Stimulated activated naive B cell treated with anti-CD40 and anti-IgM and Interleukin-4, amounts not matched to agents 10 μg/mL and 1 μg/mL and 100 μg/mL, for 72 hours (primary cell): ENCODE data around the gene OLIG1.

Experiments
- ATAC-seq, 2 donors: fragments of 150-1000 bp; cut with Tn5 transposase; replicated peaks; 2 replicates each; pipeline ENCODE4 v1.10.0; 2021; ENCODE audit warnings: moderate library complexity in 1 of 2
- DNase-seq: peaks from one replicate; pipeline ENCODE4 v3.0.0; 2021
- H3K27ac Mint-ChIP-seq: one replicate; pipeline ENCODE4 v1.8.0; 2022; ENCODE audit warnings: mild to moderate bottlenecking, mixed read lengths
- H3K27me3 Mint-ChIP-seq, 2 donors: one replicate each; pipeline ENCODE4 v1.8.0; 2022; ENCODE audit warnings: mixed read lengths in 2 of 2
- H3K36me3 Mint-ChIP-seq, 2 donors: one replicate each; pipeline ENCODE4 v1.8.0; 2022; ENCODE audit warnings: mixed read lengths in 2 of 2, mild to moderate bottlenecking in 1 of 2
- H3K4me1 Mint-ChIP-seq, 2 donors: one replicate each; pipeline ENCODE4 v1.8.0; 2022; ENCODE audit warnings: mixed read lengths in 2 of 2, mild to moderate bottlenecking in 1 of 2
- H3K4me3 Mint-ChIP-seq, 2 donors: one replicate each; pipeline ENCODE4 v1.8.0; 2022; ENCODE audit warnings: mild to moderate bottlenecking in 2 of 2, mixed read lengths in 2 of 2, moderate library complexity in 1 of 2
- H3K9me3 Mint-ChIP-seq, 2 donors: one replicate each; pipeline ENCODE4 v1.8.0; 2022; ENCODE audit warnings: mixed read lengths in 2 of 2, mild to moderate bottlenecking in 1 of 2

Gene OLIG1

DNA sequence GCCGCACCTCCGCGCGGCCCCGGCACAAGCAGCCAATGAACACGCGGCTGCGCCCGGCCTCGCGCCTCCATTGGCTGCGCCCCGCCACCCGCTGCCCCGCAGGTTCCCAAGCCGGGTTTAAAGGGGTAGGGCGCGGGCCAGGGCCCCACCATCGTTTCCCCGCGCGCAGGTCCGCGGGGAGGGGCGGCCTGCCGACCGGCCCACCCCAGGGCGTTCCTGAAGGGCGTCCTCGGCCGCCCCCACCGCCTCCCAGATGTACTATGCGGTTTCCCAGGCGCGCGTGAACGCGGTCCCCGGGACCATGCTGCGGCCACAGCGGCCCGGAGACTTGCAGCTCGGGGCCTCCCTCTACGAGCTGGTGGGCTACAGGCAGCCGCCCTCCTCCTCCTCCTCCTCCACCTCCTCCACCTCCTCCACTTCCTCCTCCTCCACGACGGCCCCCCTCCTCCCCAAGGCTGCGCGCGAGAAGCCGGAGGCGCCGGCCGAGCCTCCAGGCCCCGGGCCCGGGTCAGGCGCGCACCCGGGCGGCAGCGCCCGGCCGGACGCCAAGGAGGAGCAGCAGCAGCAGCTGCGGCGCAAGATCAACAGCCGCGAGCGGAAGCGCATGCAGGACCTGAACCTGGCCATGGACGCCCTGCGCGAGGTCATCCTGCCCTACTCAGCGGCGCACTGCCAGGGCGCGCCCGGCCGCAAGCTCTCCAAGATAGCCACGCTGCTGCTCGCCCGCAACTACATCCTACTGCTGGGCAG lies at the start of gene OLIG1:
Gene OLIG1 (plus strand): TSS at position 148 of the 750 bp plus-strand sequence. CDS start 106 bp downstream, at position 254.
- Mint-ChIP-seq H3K9me3 (no peaks in the 10 kb centered on the region), H3K36me3 (peaks cover 0 to 3% of the 10 kb centered on the region in 2 donors), H3K27me3 (peaks cover 64 to 75% of the 10 kb centered on the region in 2 donors), H3K4me1 (peaks cover 7 to 23% of the 10 kb centered on the region in 2 donors), H3K4me3 (peak within 1 kb of the TSS; percentile 73 to 78), H3K27ac (no peak within 1 kb of the TSS)
- no peak for DNase-seq
- peak; percentile 35 to 54 for ATAC-seq

DNA sequence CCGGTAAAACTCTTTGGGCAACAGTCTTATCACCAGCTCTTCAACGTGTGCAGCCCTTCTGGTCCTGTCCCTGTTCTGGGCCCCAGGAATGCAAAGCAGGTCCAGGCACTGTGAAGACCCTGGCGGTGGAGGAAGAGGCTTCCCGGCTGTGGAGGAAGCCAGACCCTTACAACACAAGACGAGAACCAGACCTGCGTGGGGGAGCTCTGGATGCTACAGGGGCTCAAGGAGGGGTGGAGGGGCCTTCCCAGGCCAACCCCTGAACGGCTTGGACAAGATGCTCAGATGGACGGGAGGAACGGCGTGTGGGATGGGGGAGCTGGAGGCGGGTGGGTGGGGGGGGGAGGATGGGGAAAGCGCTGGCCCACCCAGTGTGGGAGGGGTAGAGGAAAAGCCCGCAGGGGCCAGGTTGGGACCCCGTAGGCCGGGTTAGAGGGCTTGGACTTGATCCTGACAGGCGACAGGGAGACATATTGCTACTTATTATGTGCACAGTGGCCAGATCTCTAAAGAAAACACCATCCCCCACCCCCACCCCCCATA lies 49.3 kb upstream of the OLIG1 start:
- ATAC-seq (no peak), DNase-seq (no peak)
- Mint-ChIP-seq H3K4me1 (peaks cover 24 to 39% of the 10 kb centered on the region in 2 donors), H3K27ac (peak overlapping the region; percentile 66), H3K4me3 (peak overlapping the region; percentile 18 to 21), H3K9me3 (peaks cover 0 to 1% of the 10 kb centered on the region in 2 donors), H3K27me3 (peaks cover 73 to 84% of the 10 kb centered on the region in 2 donors), H3K36me3 (peaks cover 0 to 3% of the 10 kb centered on the region in 2 donors)

DNA sequence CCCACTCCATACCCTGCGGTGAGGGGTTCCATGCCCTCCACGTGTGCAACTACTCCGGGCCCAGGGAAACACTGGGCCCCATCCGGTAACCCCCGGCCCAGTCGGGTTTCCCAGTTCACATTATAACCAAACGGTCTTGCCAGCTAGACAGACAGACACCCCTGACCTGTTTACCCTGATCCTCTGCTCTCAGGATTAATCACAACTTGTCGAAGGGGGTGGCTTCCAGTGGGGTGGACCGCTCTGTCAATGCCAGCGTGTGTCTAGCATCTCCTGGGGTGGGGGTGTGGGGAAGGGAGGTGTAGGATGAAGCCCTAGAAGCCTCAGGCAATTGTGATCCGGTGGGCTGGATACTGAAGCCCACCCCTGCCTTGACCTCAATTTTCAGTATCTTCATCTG lies 48.8 kb upstream of the OLIG1 start:
- DNase-seq (no peak), ATAC-seq (no peak)
- Mint-ChIP-seq H3K27me3 (peaks cover 77 to 89% of the 10 kb centered on the region in 2 donors), H3K4me3 (no peak overlapping the region), H3K27ac (no peak overlapping the region), H3K4me1 (peaks cover 28 to 45% of the 10 kb centered on the region in 2 donors), H3K36me3 (peaks cover 4 to 5% of the 10 kb centered on the region in 2 donors), H3K9me3 (peaks cover 0 to 3% of the 10 kb centered on the region in 2 donors)

DNA sequence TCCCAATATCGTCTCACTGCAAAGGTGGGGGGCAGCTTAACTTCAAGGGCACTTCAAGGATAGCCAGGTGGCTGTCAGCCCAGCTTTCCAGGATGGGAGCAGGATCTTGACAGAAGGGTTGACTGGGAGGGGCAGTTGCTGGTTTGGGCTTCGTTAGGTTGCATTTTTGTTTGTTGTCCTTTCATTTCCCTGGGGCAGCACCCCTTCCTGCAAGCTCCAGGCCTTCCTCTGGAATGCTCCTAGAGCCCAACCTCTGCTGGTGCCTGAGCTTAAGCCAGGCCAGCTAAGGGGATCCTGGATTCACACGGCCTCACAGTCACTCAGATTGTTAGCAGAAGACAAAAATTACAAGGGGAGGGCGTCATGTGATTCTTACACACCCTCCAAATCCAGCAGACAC lies 48.3 kb upstream of the OLIG1 start:
- Mint-ChIP-seq H3K4me1 (peaks cover 32 to 50% of the 10 kb centered on the region in 2 donors), H3K9me3 (peaks cover 0 to 3% of the 10 kb centered on the region in 2 donors), H3K27me3 (peaks cover 77 to 89% of the 10 kb centered on the region in 2 donors), H3K27ac (no peak overlapping the region), H3K4me3 (no peak overlapping the region), H3K36me3 (peaks cover 6% of the 10 kb centered on the region in 2 donors)
- ATAC-seq (no peak), DNase-seq (no peak)

- ATAC-seq (no peak), DNase-seq (no peak)
- peaks cover 79 to 90% of the 10 kb centered on the region in 2 donors for H3K27me3 Mint-ChIP-seq
- peaks cover 6 to 8% of the 10 kb centered on the region in 2 donors for H3K36me3 Mint-ChIP-seq
- peak overlapping the region; percentile 55 to 75 for H3K4me3 Mint-ChIP-seq
- peaks cover 0 to 3% of the 10 kb centered on the region in 2 donors for H3K9me3 Mint-ChIP-seq
- peak overlapping the region; percentile 95 for H3K27ac Mint-ChIP-seq
- H3K4me1 Mint-ChIP-seq: peaks cover 34 to 56% of the 10 kb centered on the region in 2 donors
Observed at GRCh38 chr21:33022489-33022827, 47.5 kb upstream of the OLIG1 start.

DNA sequence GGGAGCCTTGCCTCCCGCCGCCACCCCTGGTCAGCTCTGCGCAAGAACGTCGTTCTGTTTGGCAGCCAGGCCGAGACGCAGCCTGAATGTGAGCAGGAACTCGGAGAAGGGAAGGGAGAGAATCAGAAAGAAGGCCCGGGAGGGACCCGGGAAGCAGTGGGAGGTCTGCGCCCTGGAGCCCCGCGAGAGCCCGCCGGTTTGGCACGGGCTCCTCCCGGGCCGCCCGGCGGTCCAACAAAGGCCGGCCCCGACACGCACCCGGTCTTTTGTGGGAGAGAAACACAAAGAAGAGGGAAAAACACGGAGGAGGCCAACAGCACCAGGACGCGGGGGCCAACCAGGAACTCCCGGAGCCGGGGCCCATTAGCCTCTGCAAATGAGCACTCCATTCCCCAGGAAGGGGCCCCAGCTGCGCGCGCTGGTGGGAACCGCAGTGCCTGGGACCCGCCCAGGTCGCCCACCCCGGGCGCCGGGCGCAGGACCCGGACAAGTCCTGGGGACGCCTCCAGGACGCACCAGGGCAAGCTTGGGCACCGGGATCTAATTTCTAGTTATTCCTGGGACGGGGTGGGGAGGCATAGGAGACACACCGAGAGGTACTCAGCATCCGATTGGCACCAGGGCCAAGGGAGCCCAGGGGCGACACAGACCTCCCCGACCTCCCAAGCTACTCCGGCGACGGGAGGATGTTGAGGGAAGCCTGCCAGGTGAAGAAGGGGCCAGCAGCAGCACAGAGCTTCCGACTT lies 46.9 kb upstream of the OLIG1 start:
- peaks cover 34 to 57% of the 10 kb centered on the region in 2 donors for H3K4me1 Mint-ChIP-seq
- DNase-seq (no peak), ATAC-seq (no peak)
- peak overlapping the region; percentile 55 to 75 for H3K4me3 Mint-ChIP-seq
- H3K27ac Mint-ChIP-seq: peak overlapping the region; percentile 95
- peaks cover 6 to 8% of the 10 kb centered on the region in 2 donors for H3K36me3 Mint-ChIP-seq
- peaks cover 0 to 3% of the 10 kb centered on the region in 2 donors for H3K9me3 Mint-ChIP-seq
- peaks cover 76 to 86% of the 10 kb centered on the region in 2 donors for H3K27me3 Mint-ChIP-seq

- peaks cover 73 to 86% of the 10 kb centered on the region in 2 donors for H3K27me3 Mint-ChIP-seq
- DNase-seq (no peak), ATAC-seq (no peak)
- peaks cover 0 to 3% of the 10 kb centered on the region in 2 donors for H3K9me3 Mint-ChIP-seq
- H3K36me3 Mint-ChIP-seq: peaks cover 7 to 8% of the 10 kb centered on the region in 2 donors
- H3K27ac Mint-ChIP-seq: peak overlapping the region; percentile 90
- H3K4me3 Mint-ChIP-seq: peak overlapping the region; percentile 53 to 70
- peaks cover 36 to 60% of the 10 kb centered on the region in 2 donors for H3K4me1 Mint-ChIP-seq
Observed at GRCh38 chr21:33023574-33024200, 46.3 kb upstream of the OLIG1 start.

DNA sequence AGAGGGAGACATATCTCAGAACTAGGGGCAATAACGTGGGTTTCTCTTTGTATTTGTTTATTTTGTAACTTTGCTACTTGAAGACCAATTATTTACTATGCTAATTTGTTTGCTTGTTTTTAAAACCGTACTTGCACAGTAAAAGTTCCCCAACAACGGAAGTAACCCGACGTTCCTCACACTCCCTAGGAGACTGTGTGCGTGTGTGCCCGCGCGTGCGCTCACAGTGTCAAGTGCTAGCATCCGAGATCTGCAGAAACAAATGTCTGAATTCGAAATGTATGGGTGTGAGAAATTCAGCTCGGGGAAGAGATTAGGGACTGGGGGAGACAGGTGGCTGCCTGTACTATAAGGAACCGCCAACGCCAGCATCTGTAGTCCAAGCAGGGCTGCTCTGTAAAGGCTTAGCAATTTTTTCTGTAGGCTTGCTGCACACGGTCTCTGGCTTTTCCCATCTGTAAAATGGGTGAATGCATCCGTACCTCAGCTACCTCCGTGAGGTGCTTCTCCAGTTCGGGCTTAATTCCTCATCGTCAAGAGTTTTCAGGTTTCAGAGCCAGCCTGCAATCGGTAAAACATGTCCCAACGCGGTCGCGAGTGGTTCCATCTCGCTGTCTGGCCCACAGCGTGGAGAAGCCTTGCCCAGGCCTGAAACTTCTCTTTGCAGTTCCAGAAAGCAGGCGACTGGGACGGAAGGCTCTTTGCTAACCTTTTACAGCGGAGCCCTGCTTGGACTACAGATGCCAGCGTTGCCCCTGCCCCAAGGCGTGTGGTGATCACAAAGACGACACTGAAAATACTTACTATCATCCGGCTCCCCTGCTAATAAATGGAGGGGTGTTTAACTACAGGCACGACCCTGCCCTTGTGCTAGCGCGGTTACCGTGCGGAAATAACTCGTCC lies 45.5 kb upstream of the OLIG1 start:
- no peak for ATAC-seq
- peak overlapping the region; percentile 90 for H3K27ac Mint-ChIP-seq
- peaks cover 32 to 56% of the 10 kb centered on the region in 2 donors for H3K4me1 Mint-ChIP-seq
- no peak for DNase-seq
- peaks cover 0 to 3% of the 10 kb centered on the region in 2 donors for H3K9me3 Mint-ChIP-seq
- peak overlapping the region; percentile 1 to 70 for H3K4me3 Mint-ChIP-seq
- H3K27me3 Mint-ChIP-seq: peaks cover 70 to 86% of the 10 kb centered on the region in 2 donors
- H3K36me3 Mint-ChIP-seq: peaks cover 7 to 8% of the 10 kb centered on the region in 2 donors

GRCh38 chr21:33025106-33025488 lies 44.8 kb upstream of the OLIG1 start:
- H3K27ac Mint-ChIP-seq: no peak overlapping the region
- H3K4me1 Mint-ChIP-seq: peaks cover 33 to 58% of the 10 kb centered on the region in 2 donors
- peaks cover 73 to 87% of the 10 kb centered on the region in 2 donors for H3K27me3 Mint-ChIP-seq
- H3K9me3 Mint-ChIP-seq: peaks cover 0 to 3% of the 10 kb centered on the region in 2 donors
- peaks cover 7 to 8% of the 10 kb centered on the region in 2 donors for H3K36me3 Mint-ChIP-seq
- no peak overlapping the region for H3K4me3 Mint-ChIP-seq
- DNase-seq: no peak
- ATAC-seq: no peak

- ATAC-seq: no peak
- H3K27ac Mint-ChIP-seq: peak within 1 kb of the TSS; percentile 90
Observed at GRCh38 chr21:33025489-33026442, 44.2 kb upstream of the OLIG1 start, which contains the start of gene OLIG2. OLIG2 (plus strand) TSS chr21:33025935; CDS start chr21:33026863, 928 bp downstream.

DNA sequence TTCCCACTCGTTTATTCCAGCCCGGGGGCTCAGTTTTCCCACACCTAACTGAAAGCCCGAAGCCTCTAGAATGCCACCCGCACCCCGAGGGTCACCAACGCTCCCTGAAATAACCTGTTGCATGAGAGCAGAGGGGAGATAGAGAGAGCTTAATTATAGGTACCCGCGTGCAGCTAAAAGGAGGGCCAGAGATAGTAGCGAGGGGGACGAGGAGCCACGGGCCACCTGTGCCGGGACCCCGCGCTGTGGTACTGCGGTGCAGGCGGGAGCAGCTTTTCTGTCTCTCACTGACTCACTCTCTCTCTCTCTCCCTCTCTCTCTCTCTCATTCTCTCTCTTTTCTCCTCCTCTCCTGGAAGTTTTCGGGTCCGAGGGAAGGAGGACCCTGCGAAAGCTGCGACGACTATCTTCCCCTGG lies 43.5 kb upstream of the OLIG1 start:
- peak overlapping the region; percentile 59 to 61 for H3K4me3 Mint-ChIP-seq

More at GRCh38 chr21:33025489-33026442, 44.2 kb upstream of the OLIG1 start, which contains the start of gene OLIG2:
- no peak for DNase-seq
- Mint-ChIP-seq H3K4me1 (peaks cover 29 to 54% of the 10 kb centered on the region in 2 donors), H3K27me3 (peaks cover 73 to 87% of the 10 kb centered on the region in 2 donors), H3K9me3 (peaks cover 0 to 3% of the 10 kb centered on the region in 2 donors), H3K4me3 (peak within 1 kb of the TSS; percentile 61 to 70), H3K36me3 (peaks cover 7 to 8% of the 10 kb centered on the region in 2 donors)

GRCh38 chr21:33026878-33027400 lies 43.0 kb upstream of the OLIG1 start:
- H3K4me1 Mint-ChIP-seq: peaks cover 29 to 54% of the 10 kb centered on the region in 2 donors
- H3K27ac Mint-ChIP-seq: peak overlapping the region; percentile 90
- H3K27me3 Mint-ChIP-seq: peaks cover 73 to 87% of the 10 kb centered on the region in 2 donors
- H3K36me3 Mint-ChIP-seq: peaks cover 7 to 8% of the 10 kb centered on the region in 2 donors
- peaks cover 0 to 3% of the 10 kb centered on the region in 2 donors for H3K9me3 Mint-ChIP-seq
- DNase-seq: no peak
- H3K4me3 Mint-ChIP-seq: peak overlapping the region; percentile 59 to 61
- no peak for ATAC-seq

More for the DNA sequence above, 43.5 kb upstream of the OLIG1 start:
- peaks cover 0 to 3% of the 10 kb centered on the region in 2 donors for H3K9me3 Mint-ChIP-seq
- DNase-seq: no peak
- H3K27ac Mint-ChIP-seq: peak overlapping the region; percentile 90
- peaks cover 7 to 8% of the 10 kb centered on the region in 2 donors for H3K36me3 Mint-ChIP-seq
- H3K4me1 Mint-ChIP-seq: peaks cover 29 to 54% of the 10 kb centered on the region in 2 donors
- ATAC-seq: no peak
- peaks cover 74 to 87% of the 10 kb centered on the region in 2 donors for H3K27me3 Mint-ChIP-seq
